BE2C (cell line): ENCODE measurements around the gene KHDRBS1.

Source experiments
- DNase-seq: peaks from one replicate; pipeline ENCODE4 v3.0.0-alpha.2; 2020
- H3K27me3 ChIP-seq: fragments of 250-450 bp; sonication (Bioruptor Pico); 2 replicates; pipeline ENCODE4 v1.5.1; 2020; ENCODE audit warnings: mild to moderate bottlenecking
- H3K36me3 ChIP-seq: fragments of 250-450 bp; sonication (Bioruptor Pico); 2 replicates; pipeline ENCODE4 v1.5.1; 2020; ENCODE audit warnings: mild to moderate bottlenecking
- H3K4me1 ChIP-seq: fragments of 250-450 bp; sonication (Bioruptor Pico); 2 replicates; pipeline ENCODE4 v1.5.1; 2020
- H3K4me3 ChIP-seq: 2 replicates; pipeline ENCODE4 v1.5.1; 2011; ENCODE audit warnings: low read depth, low read length
- H3K9me3 ChIP-seq: fragments of 250-450 bp; sonication (Bioruptor Pico); 2 replicates; pipeline ENCODE4 v1.5.1; 2020
- CTCF ChIP-seq: IDR thresholded peaks from 2 replicates; pipeline ENCODE4 v1.5.1; 2012; ENCODE audit warnings: mild to moderate bottlenecking, low read depth, low read length

KHDRBS1 gene

GRCh38 chr1:32091176-32091575, 77.5 kb downstream of the KHDRBS1 start:
- Histone ChIP-seq H3K27me3 (no peaks in the 10 kb centered on the region), H3K36me3 (peaks cover 3% of the 10 kb centered on the region), H3K4me1 (no peaks in the 10 kb centered on the region), H3K9me3 (no peaks in the 10 kb centered on the region), H3K4me3 (no peak overlapping the region)
- TF ChIP-seq CTCF, result no peak
- no peak for DNase-seq

GRCh38 chr1:32091591-32091990, 77.9 kb downstream of the KHDRBS1 start:
- DNase-seq, result no peak
- TF ChIP-seq CTCF, result no peak
- Histone ChIP-seq H3K4me1 (no peaks in the 10 kb centered on the region), H3K27me3 (no peaks in the 10 kb centered on the region), H3K4me3 (no peak overlapping the region), H3K36me3 (peaks cover 3% of the 10 kb centered on the region), H3K9me3 (no peaks in the 10 kb centered on the region)
